Spleen (tissue), 7 donors: ENCODE measurements around the gene RASSF7.

Experiments used
- CTCF ChIP-seq, 11 experiments: fragments of 200-600 bp in 7 of 11; fragments of 450-650 bp in 4 of 11; sonication (generic) in 4 of 11; IDR thresholded peaks in 8 of 11; conservative IDR thresholded peaks in 3 of 11; 1 replicate in 7 of 11; 2 replicates in 4 of 11; pipeline versions ENCODE4 v1.4.0 to v1.8.0; 2016 to 2021; ENCODE audit warnings: antibody characterized with exemption in 11 of 11, inconsistent platforms in 4 of 11, mild to moderate bottlenecking in 1 of 11
- POLR2A ChIP-seq, 3 donors: fragments of 450-650 bp; IDR thresholded peaks; one replicate each; pipeline ENCODE4 v1.5.1; 2017; ENCODE audit warnings: antibody characterized with exemption in 3 of 3, mild to moderate bottlenecking in 1 of 3
- POLR2AphosphoS5 ChIP-seq, 3 donors: sonication (generic); formaldehyde crosslinking; IDR thresholded peaks; one replicate each; pipeline ENCODE4 v1.5.1; 2017; ENCODE audit warnings: antibody characterized with exemption in 3 of 3
- donor health status: DM: no; HTN: no; CAD: no; lungs with moderate emphysema.
- donor health status: DM: no; HTN: no; CAD: no.
- donor health status: DM: no; HTN: no; CAD: no.

- TF ChIP-seq POLR2A (IDR thresholded peaks at IDR 0.05) (no peak), CTCF (IDR thresholded peaks at IDR 0.05 in 8 of 11, conservative IDR thresholded peaks at IDR 0.05 in 3 of 11) (no peak), POLR2AphosphoS5 (IDR thresholded peaks at IDR 0.05) (no peak)
These were observed 7.0 kb downstream of the RASSF7 start for GRCh38 chr11:567629-568292.
